Caco-2 (cell line): ENCODE data around the gene CXCL8. TPM values are rescaled to one million over a fixed set of nuclear protein-coding genes. Genes with fewer than 3 reads are reported as not detected.

ENCODE experiments used
- BruUV-seq: library from RNA; stranded (reverse); fragments of 400-500 nt; replicated peaks from 2 replicates; lab custom pipeline; 2021; lab: Mats Ljungman, UMichigan
- CTCF ChIA-PET: fragments of 300-600 bp; sonication (Branson Sonifier 250); formaldehyde crosslinking; loops from one replicate; lab custom pipeline; 2022; ENCODE audit warnings: antibody characterized with exemption; lab: Charles Lee
- POLR2A ChIA-PET: fragments of 300-600 bp; sonication (Branson Sonifier 250); formaldehyde crosslinking; loops from one replicate; lab custom pipeline; 2022; ENCODE audit warnings: antibody characterized with exemption; lab: Charles Lee
- DNase-seq, 2 experiments: peaks; one replicate each; pipeline versions ENCODE4 v3.0.0 to v3.0.0-alpha.2; 2020 to 2022
- H3K27me3 ChIP-seq: replicated peaks from 2 replicates; pipeline ENCODE4 v1.6.0; 2011; ENCODE audit warnings: low read length; ENCODE audit not compliant: control insufficient read depth, insufficient read depth
- H3K36me3 ChIP-seq: 2 replicates; pipeline ENCODE4 v1.5.1; 2011; ENCODE audit warnings: low read length; ENCODE audit not compliant: control insufficient read depth, insufficient read depth
- H3K4me1 ChIP-seq: fragments of 250-450 bp; sonication (Bioruptor Pico); 2 replicates; pipeline ENCODE4 v1.5.1; 2020; ENCODE audit warnings: mild to moderate bottlenecking
- H3K4me3 ChIP-seq: 2 replicates; pipeline ENCODE4 v1.5.1; 2011; ENCODE audit warnings: low read depth, mild to moderate bottlenecking, control low read depth, low read length
- H3K9me3 ChIP-seq: fragments of 250-450 bp; sonication (Bioruptor Pico); 2 replicates; pipeline ENCODE4 v1.5.1; 2020; ENCODE audit warnings: mild to moderate bottlenecking, moderate library complexity
- H3K27ac Mint-ChIP-seq: one replicate; pipeline ENCODE4 v1.8.0; 2022; ENCODE audit warnings: mixed read lengths; ENCODE audit not compliant: unreplicated experiment
- H3K27me3 Mint-ChIP-seq: one replicate; pipeline ENCODE4 v1.8.0; 2022; ENCODE audit warnings: mixed read lengths; ENCODE audit not compliant: insufficient read depth, unreplicated experiment
- H3K36me3 Mint-ChIP-seq: one replicate; pipeline ENCODE4 v1.8.0; 2022; ENCODE audit warnings: mild to moderate bottlenecking, mixed read lengths; ENCODE audit not compliant: insufficient read depth, unreplicated experiment
- H3K4me1 Mint-ChIP-seq: one replicate; pipeline ENCODE4 v1.8.0; 2022; ENCODE audit warnings: low read depth, mixed read lengths; ENCODE audit not compliant: unreplicated experiment
- H3K4me3 Mint-ChIP-seq: one replicate; pipeline ENCODE4 v1.8.0; 2022; ENCODE audit warnings: mild to moderate bottlenecking, moderate library complexity, mixed read lengths; ENCODE audit not compliant: unreplicated experiment
- H3K9me3 Mint-ChIP-seq: one replicate; pipeline ENCODE4 v1.8.0; 2022; ENCODE audit warnings: mixed read lengths; ENCODE audit not compliant: unreplicated experiment
- CTCF ChIP-seq, 2 experiments: fragments of 200-600 bp in 1 of 2; IDR thresholded peaks; 1 replicate in 1 of 2; 2 replicates in 1 of 2; pipeline versions ENCODE4 v1.5.1 to v1.8.0; 2011 to 2022; ENCODE audit warnings: antibody characterized with exemption in 1 of 2, control low read depth in 1 of 2, inconsistent platforms in 1 of 2, low read depth in 1 of 2, low read length in 1 of 2, mild to moderate bottlenecking in 1 of 2, moderate library complexity in 1 of 2; ENCODE audit not compliant: insufficient read depth in 1 of 2, severe bottlenecking in 1 of 2, unreplicated experiment in 1 of 2
- intact Hi-C: fragments of 100-400 bp; cut with micrococcal nuclease; formaldehyde crosslinking; loops from one replicate; pipeline ENCODE4 v1.10.0; 2022; ENCODE audit not compliant: unreplicated experiment
- total RNA-seq: library from RNA; stranded (reverse); gene quantifications from 2 replicates; pipeline ENCODE4 v1.2.3, GENCODE V29; 2022

Gene CXCL8
- total RNA-seq, 1 experiment from 2014 or later: 0.18 TPM

DNA sequence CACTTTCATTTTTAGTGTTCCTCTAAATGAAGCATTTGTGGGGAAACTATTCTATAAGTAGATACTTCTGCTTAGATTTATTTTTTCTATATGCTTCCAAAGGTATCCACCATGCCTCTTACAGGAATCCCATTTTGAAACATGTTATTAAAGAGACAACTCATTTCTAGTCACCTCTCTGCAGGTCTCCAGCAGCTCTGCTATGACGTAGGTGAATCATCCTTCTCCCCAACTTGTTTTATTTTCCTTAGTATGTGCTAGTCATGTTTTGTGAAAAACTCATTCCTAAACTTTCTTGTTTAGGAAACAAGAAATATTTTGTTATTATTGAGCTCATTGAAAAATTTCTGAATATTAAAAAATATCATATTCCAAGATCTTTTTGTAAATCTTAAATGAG is 12.8 kb downstream of the CXCL8 start:
- Mint-ChIP-seq H3K36me3 (no peaks in the 10 kb centered on the region), H3K27ac (no peak overlapping the region), H3K4me3 (no peak overlapping the region), H3K9me3 (no peaks in the 10 kb centered on the region), H3K27me3 (peaks cover 2% of the 10 kb centered on the region), H3K4me1 (no peaks in the 10 kb centered on the region)
- no peaks in the 10 kb centered on the region for H3K9me3 ChIP-seq
- CTCF ChIA-PET: no interaction called here
- no peak for DNase-seq
- no peak overlapping the region for H3K4me3 ChIP-seq
- H3K4me1 ChIP-seq: no peaks in the 10 kb centered on the region
- intact Hi-C loops: no loop called here
- H3K36me3 ChIP-seq: no peaks in the 10 kb centered on the region
- TF ChIP-seq CTCF (IDR thresholded peaks at IDR 0.05; ENCODE audit: insufficient read depth in 1 of 2, low read depth in 1 of 2, low read length in 1 of 2, severe bottlenecking in 1 of 2, unreplicated experiment in 1 of 2): no peak
- H3K27me3 ChIP-seq: no peaks in the 10 kb centered on the region
- POLR2A ChIA-PET: no interaction called here
- no TSS peak for BruUV-seq

DNA sequence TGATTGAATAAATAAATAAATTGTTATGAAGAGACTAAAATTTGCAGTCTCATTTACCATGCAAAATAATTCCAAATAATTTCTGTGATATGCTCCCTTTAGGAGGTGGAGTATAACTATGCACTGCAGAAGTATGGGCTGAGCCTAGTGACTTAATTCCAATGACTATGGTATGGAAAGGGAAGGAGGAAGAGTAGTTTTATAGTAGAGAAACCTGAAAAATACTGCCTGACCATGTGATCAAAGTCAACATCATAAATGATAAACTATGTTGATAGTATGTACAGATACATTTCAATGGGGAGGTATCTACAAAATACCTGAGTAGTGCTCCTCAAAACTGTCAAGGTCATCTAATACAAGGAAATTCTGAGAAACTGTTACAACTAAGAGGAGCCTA is 14.6 kb downstream of the CXCL8 start:
- POLR2A ChIA-PET: no interaction called here
- peaks cover 2% of the 10 kb centered on the region for H3K27me3 Mint-ChIP-seq
- no peak for DNase-seq
- Histone ChIP-seq H3K4me1 (no peaks in the 10 kb centered on the region), H3K9me3 (no peaks in the 10 kb centered on the region), H3K27me3 (no peaks in the 10 kb centered on the region), H3K4me3 (no peak overlapping the region), H3K36me3 (no peaks in the 10 kb centered on the region)
- CTCF ChIA-PET: no interaction called here
- H3K27ac Mint-ChIP-seq: no peak overlapping the region
- no peaks in the 10 kb centered on the region for H3K4me1 Mint-ChIP-seq
- intact Hi-C loops: no loop called here
- no peak overlapping the region for H3K4me3 Mint-ChIP-seq
- TF ChIP-seq CTCF (IDR thresholded peaks at IDR 0.05; ENCODE audit: insufficient read depth in 1 of 2, low read depth in 1 of 2, low read length in 1 of 2, severe bottlenecking in 1 of 2, unreplicated experiment in 1 of 2): no peak
- H3K36me3 Mint-ChIP-seq: no peaks in the 10 kb centered on the region
- no TSS peak for BruUV-seq
- no peaks in the 10 kb centered on the region for H3K9me3 Mint-ChIP-seq

- ChIA-PET CTCF (no interaction called here), POLR2A (no interaction called here)
- no peaks in the 10 kb centered on the region for H3K27me3 ChIP-seq
- H3K36me3 Mint-ChIP-seq: no peaks in the 10 kb centered on the region
- H3K36me3 ChIP-seq: no peaks in the 10 kb centered on the region
- H3K4me3 Mint-ChIP-seq: no peak overlapping the region
- no peaks in the 10 kb centered on the region for H3K4me1 Mint-ChIP-seq
- no peaks in the 10 kb centered on the region for H3K9me3 Mint-ChIP-seq
- no peaks in the 10 kb centered on the region for H3K4me1 ChIP-seq
- H3K27me3 Mint-ChIP-seq: peaks cover 4% of the 10 kb centered on the region
- no peak overlapping the region for H3K27ac Mint-ChIP-seq
- intact Hi-C loops: no loop called here
- BruUV-seq: no TSS peak
- H3K9me3 ChIP-seq: no peaks in the 10 kb centered on the region
- DNase-seq: no peak
- no peak overlapping the region for H3K4me3 ChIP-seq
- TF ChIP-seq CTCF (IDR thresholded peaks at IDR 0.05; ENCODE audit: insufficient read depth in 1 of 2, low read depth in 1 of 2, low read length in 1 of 2, severe bottlenecking in 1 of 2, unreplicated experiment in 1 of 2): no peak
Observed at GRCh38 chr4:73759357-73759756, 19.0 kb downstream of the CXCL8 start.
